Body of pancreas (tissue), 4 donors: ENCODE results near the gene VWF. TPM values are rescaled to one million over a fixed set of nuclear protein-coding genes. Genes with fewer than 3 reads are reported as not detected.
A peak's percentile ranks its signal among the peaks of the same experiment; 100 is the strongest.

Experiments
- ATAC-seq: fragments of 150-250 bp; one replicate; pipeline ENCODE4 v1.9.1; 2016
- DNase-seq, 4 donors: peaks; one replicate each; pipeline ENCODE4 v3.0.0-alpha.2; 2019
- H3K27ac ChIP-seq, 4 donors: fragments of 200-600 bp; sonication (generic); 1 replicate in 3 of 4; 2 replicates in 1 of 4; pipeline versions ENCODE4 v1.5.1 to v1.6.1; 2016 to 2019; ENCODE audit warnings: mild to moderate bottlenecking in 1 of 4, mixed read lengths in 1 of 4, moderate library complexity in 1 of 4
- H3K27me3 ChIP-seq, 2 donors: fragments of 200-600 bp; sonication (generic); one replicate each; pipeline ENCODE4 v1.6.0; 2016; ENCODE audit warnings: mild to moderate bottlenecking in 1 of 2
- H3K36me3 ChIP-seq, 2 donors: fragments of 200-600 bp; sonication (generic); replicated peaks in 1 of 2; 2 replicates each; pipeline ENCODE4 v1.5.1; 2016; ENCODE audit warnings: low read depth in 2 of 2; ENCODE audit not compliant: insufficient read depth in 1 of 2
- H3K4me1 ChIP-seq: fragments of 200-600 bp; sonication (generic); one replicate; pipeline ENCODE4 v1.6.0; 2016
- H3K4me3 ChIP-seq, 2 donors: fragments of 200-600 bp; sonication (generic); 1 replicate in 1 of 2; 2 replicates in 1 of 2; pipeline ENCODE4 v1.5.1; 2016 to 2019
- H3K9me3 ChIP-seq, 3 donors: fragments of 200-600 bp; sonication (generic); 1 replicate in 2 of 3; 2 replicates in 1 of 3; pipeline ENCODE4 v1.5.1; 2016
- CTCF ChIP-seq, 7 experiments: fragments of 450-650 bp in 4 of 7; fragments of 200-600 bp in 3 of 7; sonication (generic) in 3 of 7; IDR thresholded peaks; one replicate each; pipeline ENCODE4 v1.5.1; 2016 to 2019; ENCODE audit warnings: antibody characterized with exemption in 7 of 7
- POLR2A ChIP-seq, 3 donors: fragments of 450-650 bp; IDR thresholded peaks; one replicate each; pipeline ENCODE4 v1.6.1; 2016; ENCODE audit warnings: antibody characterized with exemption in 3 of 3, mild to moderate bottlenecking in 2 of 3
- WGBS, 2 donors: methylation state at CpG; one replicate each; pipeline ENCODE4 v1.1.5; 2017; 5-methylcytosine and 5-hydroxymethylcytosine counted together
- intact Hi-C: fragments of 100-400 bp; cut with DNase I; formaldehyde crosslinking; loops from one replicate; pipeline ENCODE4 v1.15.1; 2023
- total RNA-seq, 2 donors: library from RNA; depleted of rRNA; stranded (reverse); fragments of >200 nt; gene quantifications; one replicate each; pipeline ENCODE4 v1.1.0, GENCODE V29; 2016

The VWF gene
- total RNA-seq, 2 donors from 2014 or later, result 76.1 to 78.1 TPM

- no peak for ATAC-seq
- WGBS, 2 donors, result 100% methylated on average over 1 of the region's 1 CpG; no CpG with 5 or more reads in 1 of the 2 donors
- Histone ChIP-seq H3K9me3 (no peaks in the 10 kb centered on the region), H3K27me3 (no peaks in the 10 kb centered on the region), H3K4me3 (no peak overlapping the region), H3K36me3 (no peaks in the 10 kb centered on the region), H3K27ac (no peak overlapping the region), H3K4me1 (no peaks in the 10 kb centered on the region)
- intact Hi-C loops, result loop anchor here (10.0 kb wide), 1 partner anchor 128 kb away; no protein-coding TSS in a partner anchor
- no peak for DNase-seq
- no peak for TF ChIP-seq POLR2A (IDR thresholded peaks at IDR 0.05)
- TF ChIP-seq CTCF (IDR thresholded peaks at IDR 0.05), result no peak
Observed at GRCh38 chr12:6066651-6067050, 57.8 kb downstream of the VWF start.

- H3K4me1 ChIP-seq, result no peaks in the 10 kb centered on the region
- DNase-seq (no peak), ATAC-seq (no peak)
- no peak overlapping the region for H3K4me3 ChIP-seq
- no peaks in the 10 kb centered on the region for H3K9me3 ChIP-seq
- no peaks in the 10 kb centered on the region for H3K36me3 ChIP-seq
- no peaks in the 10 kb centered on the region for H3K27me3 ChIP-seq
- intact Hi-C loops, result loop anchor here (10.0 kb wide), 1 partner anchor 129 kb away; no protein-coding TSS in a partner anchor
- H3K27ac ChIP-seq, result no peak overlapping the region
- no peak for TF ChIP-seq CTCF (IDR thresholded peaks at IDR 0.05)
- no peak for TF ChIP-seq POLR2A (IDR thresholded peaks at IDR 0.05)
- WGBS, 2 donors, result 58 to 82% methylated on average over 5 of the region's 5 CpGs
Observed at GRCh38 chr12:6065863-6066199, 58.6 kb downstream of the VWF start.

GRCh38 chr12:6065131-6065862 lies 59.2 kb downstream of the VWF start:
- intact Hi-C loops, result loop anchor here (10.0 kb wide), 1 partner anchor 130 kb away; no protein-coding TSS in a partner anchor
- DNase-seq (no peak), ATAC-seq (no peak)
- Histone ChIP-seq H3K9me3 (no peaks in the 10 kb centered on the region), H3K4me1 (no peaks in the 10 kb centered on the region), H3K27me3 (no peaks in the 10 kb centered on the region), H3K36me3 (no peaks in the 10 kb centered on the region), H3K4me3 (no peak overlapping the region), H3K27ac (no peak overlapping the region)
- WGBS, 2 donors, result 65% methylated on average over 8 of the region's 8 CpGs
- no peak for TF ChIP-seq POLR2A (IDR thresholded peaks at IDR 0.05)

GRCh38 chr12:6062757-6063735 lies 61.4 kb downstream of the VWF start:
- ATAC-seq (peak; percentile 74), DNase-seq (peak; percentile 33 to 54 (median 52))
- Histone ChIP-seq H3K27me3 (no peaks in the 10 kb centered on the region), H3K9me3 (no peaks in the 10 kb centered on the region), H3K4me1 (no peaks in the 10 kb centered on the region), H3K36me3 (no peaks in the 10 kb centered on the region), H3K4me3 (no peak overlapping the region), H3K27ac (no peak overlapping the region)
- TF ChIP-seq POLR2A (IDR thresholded peaks at IDR 0.05), result no peak
- TF ChIP-seq CTCF (IDR thresholded peaks at IDR 0.05), result peak; percentile 68 to 93 (median 73)
- 36 to 39% methylated on average over 14 to 20 of the region's 20 CpGs for WGBS, 2 donors
- intact Hi-C loops, result loop anchor here (5.0 to 10.0 kb wide), 2 partner anchors 132 to 219 kb away; no protein-coding TSS in a partner anchor

- no peaks in the 10 kb centered on the region for H3K9me3 ChIP-seq
- no peaks in the 10 kb centered on the region for H3K36me3 ChIP-seq
- intact Hi-C loops, result loop anchor here (5.0 to 10.0 kb wide), 2 partner anchors 132 to 220 kb away; no protein-coding TSS in a partner anchor
- no peak overlapping the region for H3K27ac ChIP-seq
- DNase-seq (no peak), ATAC-seq (no peak)
- 35 to 47% methylated on average over 3 of the region's 3 CpGs for WGBS, 2 donors
- no peak overlapping the region for H3K4me3 ChIP-seq
- TF ChIP-seq CTCF (IDR thresholded peaks at IDR 0.05), result no peak
- H3K27me3 ChIP-seq, result no peaks in the 10 kb centered on the region
- H3K4me1 ChIP-seq, result no peaks in the 10 kb centered on the region
Observed at GRCh38 chr12:6062395-6062756, 62.1 kb downstream of the VWF start.
